KOPT-K1 (cell line): ENCODE data around the gene AKT1S1.
A peak's percentile ranks its signal among the peaks of the same experiment; 100 is the strongest.
"Not testable (repeated sequence)": the region's sequence is repeated elsewhere in the genome, so short reads cannot be mapped to it uniquely, and the experiment has no call there.

Experiments
- H3K27ac ChIP-seq: fragments of 200-600 bp; sonication (generic); 2 replicates; pipeline ENCODE4 v1.5.1; 2016; ENCODE audit warnings: antibody characterized with exemption, mild to moderate bottlenecking, low read depth, low read length; ENCODE audit not compliant: poor library complexity, severe bottlenecking
- H3K36me3 ChIP-seq: fragments of 200-600 bp; sonication (generic); 2 replicates; pipeline ENCODE4 v1.5.1; 2017; ENCODE audit warnings: antibody characterized with exemption, mild to moderate bottlenecking, low read length, moderate library complexity; ENCODE audit not compliant: insufficient read depth
- H3K9me3 ChIP-seq: fragments of 200-600 bp; sonication (generic); 2 replicates; pipeline ENCODE4 v1.5.1; 2017; ENCODE audit warnings: antibody characterized with exemption, low read length, mild to moderate bottlenecking; ENCODE audit not compliant: insufficient read depth, poor library complexity, severe bottlenecking

Gene AKT1S1

DNA sequence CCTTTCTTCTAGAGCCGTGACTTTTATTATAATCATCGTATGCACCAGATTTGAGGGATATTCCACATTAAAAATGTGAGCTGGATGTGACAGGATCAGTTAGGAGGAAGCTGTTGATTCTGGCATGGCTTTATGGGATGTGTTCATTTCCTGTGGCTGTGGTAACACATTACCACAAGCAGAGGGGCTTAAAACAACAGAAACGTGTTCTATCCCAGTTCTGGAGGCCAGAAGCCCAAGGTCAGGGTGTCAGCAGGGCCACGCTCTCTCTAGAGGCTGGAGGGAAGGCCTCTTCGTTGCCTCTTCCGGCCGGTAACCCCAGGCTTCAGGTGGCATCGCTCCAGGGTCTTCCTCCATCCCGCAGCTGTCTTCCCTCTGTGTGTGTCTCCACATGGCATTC lies 44.6 kb downstream of the AKT1S1 start:
- Histone ChIP-seq H3K27ac (peak overlapping the region; percentile 47), H3K36me3 (peaks cover 76% of the 10 kb centered on the region)

DNA sequence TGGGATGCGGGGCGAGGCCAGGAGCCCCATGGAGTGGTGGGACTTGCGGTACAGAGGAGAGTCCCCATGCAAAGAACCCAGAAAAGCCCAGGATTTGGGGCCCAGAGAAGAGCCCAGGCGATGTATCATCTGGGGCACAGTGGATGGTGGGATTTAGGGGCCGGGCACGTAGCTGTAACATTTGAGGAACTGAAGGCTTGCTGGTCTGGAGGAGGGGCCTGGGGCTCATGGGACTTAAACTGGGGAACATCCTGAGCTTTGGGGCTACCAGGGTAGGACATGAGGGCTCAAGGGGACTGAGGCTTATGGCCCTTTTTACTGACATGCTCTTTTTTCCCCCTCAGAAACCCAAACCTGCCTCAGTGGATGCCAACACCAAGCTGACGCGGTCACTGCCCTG lies 45.6 kb downstream of the AKT1S1 start:
- Histone ChIP-seq H3K36me3 (peaks cover 75% of the 10 kb centered on the region), H3K27ac (no peak overlapping the region), H3K9me3 (no peaks in the 10 kb centered on the region)

More for the DNA sequence above, 44.6 kb downstream of the AKT1S1 start:
- H3K9me3 ChIP-seq: no peaks in the 10 kb centered on the region

- peaks cover 67% of the 10 kb centered on the region for H3K36me3 ChIP-seq
- no peaks in the 10 kb centered on the region for H3K9me3 ChIP-seq
- H3K27ac ChIP-seq: no peak overlapping the region
Observed at GRCh38 chr19:49830766-49831165, 46.4 kb downstream of the AKT1S1 start.

DNA sequence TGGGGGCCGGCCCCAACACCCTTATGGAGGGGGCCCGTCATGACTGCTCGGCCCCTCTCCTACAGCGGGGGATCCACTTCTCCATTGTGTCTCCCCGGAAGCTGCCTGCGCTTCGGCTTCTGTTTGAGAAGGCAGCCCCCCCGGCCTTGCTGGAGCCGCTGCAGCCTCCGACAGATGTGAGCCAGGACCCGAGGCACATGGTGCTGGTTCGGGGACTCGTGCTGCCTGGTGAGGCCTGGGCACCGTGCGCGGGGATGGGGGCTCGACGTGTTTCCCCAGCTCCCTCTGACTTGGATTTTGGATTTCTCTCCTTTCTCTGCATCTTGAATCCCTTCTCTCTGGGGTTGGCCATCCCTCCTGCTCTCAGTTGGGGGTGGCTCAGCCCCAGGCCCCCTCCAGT lies 47.4 kb downstream of the AKT1S1 start:
- H3K9me3 ChIP-seq: no peaks in the 10 kb centered on the region
- H3K36me3 ChIP-seq: peaks cover 57% of the 10 kb centered on the region
- no peak overlapping the region for H3K27ac ChIP-seq

DNA sequence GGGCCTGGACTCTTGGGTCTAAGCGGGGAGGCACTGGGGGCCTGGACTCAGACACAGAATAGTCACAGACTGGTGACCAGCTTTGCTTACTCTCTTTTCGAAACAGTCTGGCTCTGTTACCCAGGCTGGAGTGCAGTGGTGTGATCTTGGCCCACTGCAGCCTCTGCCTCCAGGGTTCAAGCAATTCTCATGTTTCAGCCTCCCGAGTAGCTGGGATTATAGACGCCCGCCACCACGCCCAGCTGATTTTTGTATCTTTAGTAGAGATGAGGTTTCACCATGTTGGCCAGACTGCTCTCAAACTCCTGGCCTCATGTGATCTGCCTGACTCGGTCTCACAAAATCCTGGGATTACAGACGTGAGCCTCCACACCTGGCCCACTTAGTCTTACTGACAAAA lies 48.0 kb downstream of the AKT1S1 start:
- Histone ChIP-seq H3K36me3 (peaks cover 57% of the 10 kb centered on the region), H3K27ac (no peak overlapping the region), H3K9me3 (no peaks in the 10 kb centered on the region)

GRCh38 chr19:49827034-49827433 lies 50.1 kb downstream of the AKT1S1 start:
- Histone ChIP-seq H3K36me3 (peaks cover 52% of the 10 kb centered on the region), H3K9me3 (no peaks in the 10 kb centered on the region), H3K27ac (no peak overlapping the region)

DNA sequence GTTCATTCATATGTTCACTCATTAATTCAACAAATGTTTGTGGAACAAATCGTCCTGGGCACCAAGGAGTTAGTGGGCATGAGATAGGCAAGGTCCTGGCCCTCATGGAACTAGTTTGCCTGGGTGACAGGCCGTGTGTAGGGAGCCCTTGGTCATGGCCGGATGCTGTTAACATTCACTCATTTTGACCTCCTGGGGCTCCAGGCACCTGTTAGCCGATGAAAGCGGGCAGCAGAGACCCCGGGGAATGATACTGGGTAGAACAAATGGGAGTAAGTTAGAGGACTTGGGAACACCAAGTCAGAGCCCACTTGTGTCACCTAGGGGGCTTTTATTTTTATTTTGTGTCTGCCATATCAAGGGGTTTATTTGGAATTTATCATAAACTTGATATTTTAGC lies 52.5 kb downstream of the AKT1S1 start:
- Histone ChIP-seq H3K27ac (no peak overlapping the region), H3K36me3 (peaks cover 46% of the 10 kb centered on the region; the same call in 1 of the 2 replicates), H3K9me3 (no peaks in the 10 kb centered on the region)

- H3K27ac ChIP-seq: no peak overlapping the region
- H3K36me3 ChIP-seq: peaks cover 41% of the 10 kb centered on the region; the same call in 1 of the 2 replicates
- H3K9me3 ChIP-seq: no peaks in the 10 kb centered on the region
Observed at GRCh38 chr19:49823472-49823871, 53.7 kb downstream of the AKT1S1 start.

DNA sequence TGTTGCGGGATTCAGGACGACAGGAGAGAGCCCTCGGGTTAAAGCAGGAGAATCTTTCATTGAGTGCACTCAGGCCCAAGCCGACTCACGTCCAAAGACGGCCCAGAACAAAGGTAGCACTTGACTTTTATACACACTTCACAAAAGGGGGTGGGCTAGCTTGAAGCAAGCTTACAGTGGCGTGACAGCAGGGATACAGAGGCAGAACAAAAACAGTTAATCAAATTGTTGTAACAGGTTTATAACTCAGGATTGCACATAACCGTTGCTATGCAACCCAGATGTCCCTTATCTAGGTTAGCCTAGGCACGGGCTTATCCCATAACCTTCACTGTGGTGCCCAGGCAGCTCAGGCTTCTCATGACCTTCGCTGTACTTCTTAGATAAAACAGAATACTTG lies 57.0 kb downstream of the AKT1S1 start:
- H3K27ac ChIP-seq: no peak overlapping the region

GRCh38 chr19:49819452-49820115 lies 57.6 kb downstream of the AKT1S1 start:
- Histone ChIP-seq H3K36me3 (peaks cover 30% of the 10 kb centered on the region; the same call in 1 of the 2 replicates), H3K27ac (peak overlapping the region; percentile 74)
- not testable (repeated sequence) for H3K9me3 ChIP-seq

More for the DNA sequence above, 57.0 kb downstream of the AKT1S1 start:
- no peaks in the 10 kb centered on the region for H3K9me3 ChIP-seq
- peaks cover 32% of the 10 kb centered on the region; the same call in 1 of the 2 replicates for H3K36me3 ChIP-seq
